Karpas-422 (cell line): ENCODE data around the gene ZRANB1. TPM values are rescaled to one million over a fixed set of nuclear protein-coding genes. Genes with fewer than 3 reads are reported as not detected.
A peak's percentile ranks its signal among the peaks of the same experiment; 100 is the strongest.

Source experiments
- DNase-seq: peaks from one replicate; pipeline ENCODE4 v3.0.0-alpha.2; 2015
- H2AFZ ChIP-seq: fragments of 200-600 bp; sonication (generic); 2 replicates; pipeline ENCODE4 v1.6.1; 2014; ENCODE audit warnings: antibody characterized with exemption, low read length, mixed read lengths
- H3K27ac ChIP-seq: fragments of 200-600 bp; sonication (generic); 2 replicates; pipeline ENCODE4 v1.5.1; 2014; ENCODE audit warnings: mild to moderate bottlenecking, low read length, moderate library complexity
- H3K27me3 ChIP-seq: fragments of 200-600 bp; sonication (generic); 2 replicates; pipeline ENCODE4 v1.6.1; 2014; ENCODE audit warnings: low read length, mixed read lengths
- H3K36me3 ChIP-seq: fragments of 200-600 bp; sonication (generic); 2 replicates; pipeline ENCODE4 v1.6.1; 2014; ENCODE audit warnings: low read length, mixed read lengths; ENCODE audit not compliant: insufficient read depth
- H3K4me1 ChIP-seq: fragments of 200-600 bp; sonication (generic); 2 replicates; pipeline ENCODE4 v1.6.1; 2014; ENCODE audit warnings: mild to moderate bottlenecking, low read length, mixed read lengths
- H3K4me2 ChIP-seq: fragments of 200-600 bp; sonication (generic); 2 replicates; pipeline ENCODE4 v1.6.1; 2014; ENCODE audit warnings: low read length, low read depth, mild to moderate bottlenecking; ENCODE audit not compliant: poor library complexity, severe bottlenecking
- H3K4me3 ChIP-seq: fragments of 200-600 bp; sonication (generic); 2 replicates; pipeline ENCODE4 v1.5.1; 2014; ENCODE audit warnings: mild to moderate bottlenecking, antibody characterized with exemption, low read length, mixed read lengths
- H3K79me2 ChIP-seq: fragments of 200-600 bp; sonication (generic); 2 replicates; pipeline ENCODE4 v1.6.1; 2014; ENCODE audit warnings: mild to moderate bottlenecking, low read length, mixed read lengths
- H3K9ac ChIP-seq: fragments of 200-600 bp; sonication (generic); 2 replicates; pipeline ENCODE4 v1.6.0; 2014; ENCODE audit warnings: low read length
- H3K9me2 ChIP-seq: fragments of 200-600 bp; sonication (generic), shearing (Covaris generic); replicated peaks from 2 replicates; pipeline ENCODE4 v1.6.0; 2014; ENCODE audit warnings: mild to moderate bottlenecking, low read length, moderate library complexity; ENCODE audit not compliant: insufficient read depth
- H3K9me3 ChIP-seq: fragments of 300-700, 200-600 bp; sonication (generic); 2 replicates; pipeline ENCODE4 v1.6.1; 2014; ENCODE audit warnings: low read length, mixed read lengths
- H4K20me1 ChIP-seq: fragments of 200-600 bp; sonication (generic); 2 replicates; pipeline ENCODE4 v1.6.1; 2014; ENCODE audit warnings: mild to moderate bottlenecking, antibody characterized with exemption, low read length, low read depth; ENCODE audit not compliant: insufficient read depth
- total RNA-seq: library from RNA; depleted of rRNA; stranded (reverse); fragments of >200 nt; shearing (Covaris generic); gene quantifications from 2 replicates; pipeline ENCODE4 v1.2.3, GENCODE V29; 2014; ENCODE audit warnings: low replicate concordance

ZRANB1 gene
- total RNA-seq, 1 experiment from 2014 or later, result 13.1 TPM

GRCh38 chr10:125026974-125027735 is 85.2 kb downstream of the ZRANB1 start:
- no peak overlapping the region for H3K9ac ChIP-seq
- no peak overlapping the region for H3K4me3 ChIP-seq
- no peak overlapping the region for H3K27ac ChIP-seq
- no peaks in the 10 kb centered on the region for H3K27me3 ChIP-seq
- peaks cover 28% of the 10 kb centered on the region for H3K4me1 ChIP-seq
- no peaks in the 10 kb centered on the region for H3K9me2 ChIP-seq
- H4K20me1 ChIP-seq, result no peaks in the 10 kb centered on the region
- no peaks in the 10 kb centered on the region for H3K9me3 ChIP-seq
- no peaks in the 10 kb centered on the region for H3K79me2 ChIP-seq
- no peak overlapping the region for H3K4me2 ChIP-seq
- DNase-seq, result no peak
- H3K36me3 ChIP-seq, result no peaks in the 10 kb centered on the region
- no peak overlapping the region for H2AFZ ChIP-seq

GRCh38 chr10:125027871-125028869 is 86.2 kb downstream of the ZRANB1 start:
- no peak overlapping the region for H3K4me2 ChIP-seq
- no peak overlapping the region for H2AFZ ChIP-seq
- H3K9ac ChIP-seq, result no peak overlapping the region
- H3K4me3 ChIP-seq, result no peak overlapping the region
- no peaks in the 10 kb centered on the region for H3K79me2 ChIP-seq
- no peaks in the 10 kb centered on the region for H4K20me1 ChIP-seq
- no peaks in the 10 kb centered on the region for H3K9me2 ChIP-seq
- no peaks in the 10 kb centered on the region for H3K36me3 ChIP-seq
- no peak overlapping the region for H3K27ac ChIP-seq
- no peaks in the 10 kb centered on the region for H3K27me3 ChIP-seq
- DNase-seq, result no peak
- H3K4me1 ChIP-seq, result peaks cover 28% of the 10 kb centered on the region
- no peaks in the 10 kb centered on the region for H3K9me3 ChIP-seq

- Histone ChIP-seq H4K20me1 (no peaks in the 10 kb centered on the region), H3K4me1 (peaks cover 14% of the 10 kb centered on the region), H3K79me2 (no peaks in the 10 kb centered on the region), H3K4me3 (no peak overlapping the region), H3K4me2 (no peak overlapping the region), H3K27ac (no peak overlapping the region), H2AFZ (no peak overlapping the region), H3K36me3 (no peaks in the 10 kb centered on the region), H3K27me3 (no peaks in the 10 kb centered on the region), H3K9ac (no peak overlapping the region), H3K9me2 (no peaks in the 10 kb centered on the region), H3K9me3 (no peaks in the 10 kb centered on the region)
- no peak for DNase-seq
Observed at GRCh38 chr10:125029584-125030242, 87.8 kb downstream of the ZRANB1 start.

GRCh38 chr10:125030567-125031197 is 88.8 kb downstream of the ZRANB1 start:
- Histone ChIP-seq H2AFZ (no peak overlapping the region), H3K4me2 (no peak overlapping the region), H3K9me2 (no peaks in the 10 kb centered on the region), H3K4me3 (no peak overlapping the region), H4K20me1 (no peaks in the 10 kb centered on the region), H3K79me2 (no peaks in the 10 kb centered on the region), H3K27me3 (no peaks in the 10 kb centered on the region), H3K27ac (no peak overlapping the region), H3K4me1 (peaks cover 5% of the 10 kb centered on the region), H3K9ac (no peak overlapping the region), H3K36me3 (no peaks in the 10 kb centered on the region), H3K9me3 (no peaks in the 10 kb centered on the region)
- DNase-seq, result peak; percentile 61

GRCh38 chr10:125032474-125033020 is 90.6 kb downstream of the ZRANB1 start:
- no peaks in the 10 kb centered on the region for H3K4me1 ChIP-seq
- no peak overlapping the region for H3K4me2 ChIP-seq
- no peak overlapping the region for H2AFZ ChIP-seq
- H3K9me3 ChIP-seq, result no peaks in the 10 kb centered on the region
- no peaks in the 10 kb centered on the region for H3K27me3 ChIP-seq
- H3K79me2 ChIP-seq, result no peaks in the 10 kb centered on the region
- H3K4me3 ChIP-seq, result no peak overlapping the region
- H4K20me1 ChIP-seq, result no peaks in the 10 kb centered on the region
- H3K9ac ChIP-seq, result no peak overlapping the region
- H3K36me3 ChIP-seq, result no peaks in the 10 kb centered on the region
- DNase-seq, result no peak
- H3K9me2 ChIP-seq, result no peaks in the 10 kb centered on the region
- no peak overlapping the region for H3K27ac ChIP-seq

- H2AFZ ChIP-seq, result no peak overlapping the region
- H3K4me1 ChIP-seq, result no peaks in the 10 kb centered on the region
- DNase-seq, result no peak
- H3K9ac ChIP-seq, result no peak overlapping the region
- H3K27ac ChIP-seq, result no peak overlapping the region
- no peaks in the 10 kb centered on the region for H3K36me3 ChIP-seq
- H3K9me3 ChIP-seq, result no peaks in the 10 kb centered on the region
- no peak overlapping the region for H3K4me3 ChIP-seq
- no peaks in the 10 kb centered on the region for H3K9me2 ChIP-seq
- no peaks in the 10 kb centered on the region for H3K79me2 ChIP-seq
- H3K27me3 ChIP-seq, result no peaks in the 10 kb centered on the region
- no peaks in the 10 kb centered on the region for H4K20me1 ChIP-seq
- no peak overlapping the region for H3K4me2 ChIP-seq
Observed at GRCh38 chr10:125033146-125033924, 91.4 kb downstream of the ZRANB1 start.

- no peak overlapping the region for H3K27ac ChIP-seq
- H3K4me1 ChIP-seq, result no peaks in the 10 kb centered on the region
- H3K9ac ChIP-seq, result no peak overlapping the region
- H3K9me2 ChIP-seq, result no peaks in the 10 kb centered on the region
- H3K9me3 ChIP-seq, result no peaks in the 10 kb centered on the region
- no peak overlapping the region for H3K4me2 ChIP-seq
- no peaks in the 10 kb centered on the region for H4K20me1 ChIP-seq
- no peaks in the 10 kb centered on the region for H3K27me3 ChIP-seq
- no peaks in the 10 kb centered on the region for H3K79me2 ChIP-seq
- no peak overlapping the region for H3K4me3 ChIP-seq
- no peaks in the 10 kb centered on the region for H3K36me3 ChIP-seq
- DNase-seq, result no peak
- H2AFZ ChIP-seq, result no peak overlapping the region
Observed at GRCh38 chr10:125034675-125035074, 92.8 kb downstream of the ZRANB1 start.
